Measurements from ENCODE around the gene SPAG5. TPM values are rescaled to one million over a fixed set of nuclear protein-coding genes. Genes with fewer than 3 reads are reported as not detected.

SPAG5 gene
- 18.8 TPM for total RNA-seq (ENCODE audit: insufficient read depth, low replicate concordance)

GRCh38 chr17:28598799-28599310 lies at the start of gene SPAG5:
TSS of gene SPAG5 (minus strand) at chr17:28599025. CDS start at chr17:28598946, 79 bp downstream.
- DNase-seq (ENCODE audit: low spot score): peak; percentile 95

- no peak for DNase-seq (ENCODE audit: low spot score)
Observed at GRCh38 chr17:28646039-28646754, 47.4 kb upstream of the SPAG5 start.

- no peak for DNase-seq (ENCODE audit: low spot score)
Observed at GRCh38 chr17:28645576-28645939, 46.7 kb upstream of the SPAG5 start.

GRCh38 chr17:28644787-28645575 lies 46.2 kb upstream of the SPAG5 start, which contains the start of gene BLTP2:
TSS of gene BLTP2 (minus strand) at chr17:28645158. CDS start at chr17:28645056, 102 bp downstream.
- peak; percentile 98 for DNase-seq (ENCODE audit: low spot score)

- peak; percentile 24 for DNase-seq (ENCODE audit: low spot score)
Observed at GRCh38 chr17:28643983-28644786, 45.4 kb upstream of the SPAG5 start.

GRCh38 chr17:28641579-28641978 lies 42.8 kb upstream of the SPAG5 start:
- DNase-seq (ENCODE audit: low spot score): no peak

- DNase-seq (ENCODE audit: low spot score): no peak
Observed at GRCh38 chr17:28635506-28635905, 36.7 kb upstream of the SPAG5 start.

GRCh38 chr17:28634206-28634865 lies 35.5 kb upstream of the SPAG5 start:
- no peak for DNase-seq (ENCODE audit: low spot score)

GRCh38 chr17:28626818-28627217 lies 28.0 kb upstream of the SPAG5 start:
- no peak for DNase-seq (ENCODE audit: low spot score)

GRCh38 chr17:28624148-28624547 lies 25.3 kb upstream of the SPAG5 start:
- DNase-seq (ENCODE audit: low spot score): no peak

- no peak for DNase-seq (ENCODE audit: low spot score)
Observed at GRCh38 chr17:28623696-28624095, 24.9 kb upstream of the SPAG5 start.

- DNase-seq (ENCODE audit: low spot score): no peak
Observed at GRCh38 chr17:28622186-28622585, 23.4 kb upstream of the SPAG5 start.

GRCh38 chr17:28620010-28620409 lies 21.2 kb upstream of the SPAG5 start:
- no peak for DNase-seq (ENCODE audit: low spot score)

- DNase-seq (ENCODE audit: low spot score): no peak
Observed at GRCh38 chr17:28618464-28618863, 19.6 kb upstream of the SPAG5 start.

GRCh38 chr17:28616281-28616680 lies 17.5 kb upstream of the SPAG5 start:
- no peak for DNase-seq (ENCODE audit: low spot score)

GRCh38 chr17:28615260-28615940 lies 16.6 kb upstream of the SPAG5 start:
- no peak for DNase-seq (ENCODE audit: low spot score)

- DNase-seq (ENCODE audit: low spot score): no peak
Observed at GRCh38 chr17:28613931-28614381, 15.1 kb upstream of the SPAG5 start, which contains the start of gene RSKR. TSS of gene RSKR (minus strand) at chr17:28614185. CDS start at chr17:28614161, 24 bp downstream.

- DNase-seq (ENCODE audit: low spot score): peak; percentile 25
Observed at GRCh38 chr17:28612936-28613872, 14.4 kb upstream of the SPAG5 start.

GRCh38 chr17:28612531-28612930 lies 13.7 kb upstream of the SPAG5 start:
- DNase-seq (ENCODE audit: low spot score): no peak

Data from umbilical cord (tissue), 2 donors.